Measurements from ENCODE around the gene MLST8. TPM values are rescaled to one million over a fixed set of nuclear protein-coding genes. Genes with fewer than 3 reads are reported as not detected.
A peak's percentile ranks its signal among the peaks of the same experiment; 100 is the strongest.

The MLST8 gene
- total RNA-seq, 2 experiments from 2014 or later = 70.0 to 70.7 TPM

- Mint-ChIP-seq H3K27ac (peak overlapping the region; percentile 25), H3K36me3 (ENCODE audit: low read depth) (peaks cover 41% of the 10 kb centered on the region), H3K4me3 (peak overlapping the region; percentile 84), H3K4me1 (ENCODE audit: low read depth) (peaks cover 22% of the 10 kb centered on the region), H3K27me3 (no peaks in the 10 kb centered on the region), H3K9me3 (no peaks in the 10 kb centered on the region)
- intact Hi-C loops (cut with micrococcal nuclease) = no loop called here
- TF ChIP-seq, protein P1, sequence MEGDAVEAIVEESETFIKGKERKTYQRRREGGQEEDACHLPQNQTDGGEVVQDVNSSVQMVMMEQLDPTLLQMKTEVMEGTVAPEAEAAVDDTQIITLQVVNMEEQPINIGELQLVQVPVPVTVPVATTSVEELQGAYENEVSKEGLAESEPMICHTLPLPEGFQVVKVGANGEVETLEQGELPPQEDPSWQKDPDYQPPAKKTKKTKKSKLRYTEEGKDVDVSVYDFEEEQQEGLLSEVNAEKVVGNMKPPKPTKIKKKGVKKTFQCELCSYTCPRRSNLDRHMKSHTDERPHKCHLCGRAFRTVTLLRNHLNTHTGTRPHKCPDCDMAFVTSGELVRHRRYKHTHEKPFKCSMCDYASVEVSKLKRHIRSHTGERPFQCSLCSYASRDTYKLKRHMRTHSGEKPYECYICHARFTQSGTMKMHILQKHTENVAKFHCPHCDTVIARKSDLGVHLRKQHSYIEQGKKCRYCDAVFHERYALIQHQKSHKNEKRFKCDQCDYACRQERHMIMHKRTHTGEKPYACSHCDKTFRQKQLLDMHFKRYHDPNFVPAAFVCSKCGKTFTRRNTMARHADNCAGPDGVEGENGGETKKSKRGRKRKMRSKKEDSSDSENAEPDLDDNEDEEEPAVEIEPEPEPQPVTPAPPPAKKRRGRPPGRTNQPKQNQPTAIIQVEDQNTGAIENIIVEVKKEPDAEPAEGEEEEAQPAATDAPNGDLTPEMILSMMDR (IDR thresholded peaks at IDR 0.05) = no peak
- ChIA-PET POLR2A (interaction anchor here (10.2 kb wide), 1 partner anchor 58 kb away, joined by 95 read pairs; the partner anchor contains the start of gene TRAF7), CTCF (no interaction called here)
- no peak for ATAC-seq
- DNase-seq = no peak
Measured at GRCh38 chr16:2212362-2213324, 7.4 kb downstream of the MLST8 start.

DNA sequence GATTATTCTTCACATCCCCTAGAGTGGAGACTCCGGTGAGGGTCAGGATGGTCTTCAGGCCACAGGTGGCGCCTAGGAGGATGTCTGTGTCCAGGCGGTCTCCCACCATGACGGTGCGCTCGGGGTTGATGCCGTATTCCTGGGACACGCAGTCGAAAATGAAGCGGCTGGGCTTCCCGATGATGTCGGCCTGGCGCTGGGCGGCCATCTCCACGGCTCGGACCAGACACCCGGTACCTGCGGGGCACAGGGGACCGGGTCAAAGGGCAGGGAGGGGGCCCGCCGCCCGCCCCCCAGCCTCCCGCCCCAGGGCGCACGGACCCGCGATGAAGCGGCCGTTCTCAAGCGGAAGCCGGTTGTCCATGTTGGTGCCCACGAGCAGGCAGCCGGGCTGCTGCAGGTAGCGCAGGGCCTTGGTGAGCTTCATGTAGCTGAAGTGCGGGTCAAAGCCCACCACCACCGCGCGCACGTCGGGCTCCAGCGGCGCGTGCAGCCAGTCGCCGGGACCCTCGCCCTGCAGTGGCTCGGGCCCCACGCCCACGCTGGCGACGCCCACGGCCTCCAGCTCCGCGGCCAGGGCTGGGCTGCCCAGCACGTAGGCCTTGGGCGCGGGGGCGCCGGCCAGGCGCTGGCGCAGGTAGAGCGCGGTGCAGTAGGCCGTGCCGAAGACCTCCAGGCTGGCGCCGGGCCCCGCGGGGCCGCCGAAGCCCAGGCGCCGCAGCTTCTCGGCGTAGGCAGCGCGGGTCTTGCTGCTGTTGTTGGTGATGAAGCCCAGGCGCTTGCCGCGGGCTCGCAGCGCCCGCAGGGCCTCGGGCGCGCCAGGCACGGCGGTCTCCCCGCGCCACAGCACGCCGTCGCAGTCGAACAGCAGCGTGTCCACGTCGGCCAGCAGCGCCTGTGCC, 8.8 kb downstream of the MLST8 start:
- DNase-seq = no peak
- Mint-ChIP-seq H3K9me3 (no peaks in the 10 kb centered on the region), H3K4me3 (peak overlapping the region; percentile 84), H3K36me3 (ENCODE audit: low read depth) (peaks cover 31% of the 10 kb centered on the region), H3K4me1 (ENCODE audit: low read depth) (peaks cover 21% of the 10 kb centered on the region), H3K27ac (no peak overlapping the region), H3K27me3 (no peaks in the 10 kb centered on the region)
- TF ChIP-seq, protein P1 (IDR thresholded peaks at IDR 0.05) = no peak
- ChIA-PET CTCF (interaction anchor here (1.0 to 1.4 kb wide), 3 partner anchors 8 to 61 kb away, joined by 3 to 5 read pairs (median 3); partner anchors contain the start of genes MLST8 and TRAF7), POLR2A (interaction anchor here (0.6 to 2.6 kb wide), 6 partner anchors 9 to 61 kb away, joined by 3 to 17 read pairs (median 6); partner anchors contain the start of genes MLST8 and TRAF7)
- intact Hi-C loops (cut with micrococcal nuclease) = no loop called here
- ATAC-seq = no peak

GRCh38 chr16:2214719-2214968, 9.4 kb downstream of the MLST8 start, which contains the start of gene PGP:
PGP (minus strand) TSS chr16:2214840; CDS start chr16:2214777, 63 bp downstream.
- ATAC-seq (no peak), DNase-seq (no peak)
- ChIA-PET POLR2A (interaction anchor here (1.0 to 2.6 kb wide), 6 partner anchors 9 to 223 kb away, joined by 3 to 17 read pairs (median 6); partner anchors contain the start of genes MLST8 and TRAF7), CTCF (interaction anchor here (1.0 to 1.5 kb wide), 4 partner anchors 9 to 62 kb away, joined by 3 to 5 read pairs (median 4); partner anchors contain the start of genes MLST8 and TRAF7)
- Mint-ChIP-seq H3K27me3 (no peaks in the 10 kb centered on the region), H3K4me3 (peak within 1 kb of the TSS; percentile 92), H3K27ac (peak within 1 kb of the TSS; percentile 94), H3K36me3 (ENCODE audit: low read depth) (peaks cover 29% of the 10 kb centered on the region), H3K9me3 (no peaks in the 10 kb centered on the region), H3K4me1 (ENCODE audit: low read depth) (peaks cover 21% of the 10 kb centered on the region)
- intact Hi-C loops (cut with micrococcal nuclease) = no loop called here
- TF ChIP-seq, protein P1 (IDR thresholded peaks at IDR 0.05) = no peak

DNA sequence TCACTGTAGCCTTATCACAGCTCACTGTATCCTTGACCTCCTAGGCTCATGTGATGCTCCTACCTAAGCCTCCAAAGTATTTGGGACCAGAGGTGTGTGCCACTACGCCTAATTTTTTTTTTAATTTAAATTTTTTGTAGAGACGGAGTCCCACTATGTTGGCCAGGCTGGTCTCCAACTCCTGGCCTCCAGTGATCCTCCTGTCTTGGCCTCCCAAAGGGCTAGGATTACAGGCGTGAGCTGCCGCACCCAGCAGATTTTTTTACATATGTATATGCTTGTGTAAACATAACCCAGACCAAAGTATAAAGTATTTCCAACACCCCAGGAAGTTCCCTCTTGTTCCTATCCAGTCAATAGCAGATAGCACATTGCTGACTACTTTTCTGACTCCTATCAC, 11.1 kb downstream of the MLST8 start:
- intact Hi-C loops (cut with micrococcal nuclease) = no loop called here
- Mint-ChIP-seq H3K9me3 (no peaks in the 10 kb centered on the region), H3K27ac (peak overlapping the region; percentile 36), H3K36me3 (ENCODE audit: low read depth) (peaks cover 29% of the 10 kb centered on the region), H3K4me1 (ENCODE audit: low read depth) (peaks cover 21% of the 10 kb centered on the region), H3K27me3 (no peaks in the 10 kb centered on the region), H3K4me3 (peak overlapping the region; percentile 92)
- no peak for DNase-seq
- TF ChIP-seq, protein P1 (IDR thresholded peaks at IDR 0.05) = no peak
- ATAC-seq = no peak
- CTCF ChIA-PET = interaction anchor here (1.1 to 1.5 kb wide), 2 partner anchors 22 to 34 kb away, joined by 4 to 5 read pairs; no protein-coding TSS in a partner anchor
- POLR2A ChIA-PET = interaction anchor here (1.2 to 2.6 kb wide), 5 partner anchors 10 to 252 kb away, joined by 3 to 17 read pairs (median 6); partner anchors contain the start of genes MLST8, RPS2 and TRAF7
